HL-60 (cell line): ENCODE results near the gene SYTL2.

Experiments used
- DNase-seq, 2 experiments: peaks; one replicate each; pipeline ENCODE4 v3.0.0-alpha.2; 2010 to 2020; ENCODE audit warnings: low read depth in 1 of 2, low spot score in 1 of 2
- H3K27ac ChIP-seq: fragments of 250-450 bp; sonication (Bioruptor Pico); replicated peaks from 2 replicates; pipeline ENCODE4 v1.5.1; 2020; ENCODE audit warnings: mild to moderate bottlenecking, moderate library complexity
- H3K27me3 ChIP-seq: fragments of 250-450 bp; sonication (Bioruptor Pico); 2 replicates; pipeline ENCODE4 v1.5.1; 2021; ENCODE audit warnings: mild to moderate bottlenecking, moderate library complexity; ENCODE audit not compliant: insufficient read depth, poor library complexity, severe bottlenecking
- H3K4me3 ChIP-seq: replicated peaks from 2 replicates; pipeline ENCODE4 v1.5.1; 2011; ENCODE audit warnings: mild to moderate bottlenecking, control low read depth, low read length; ENCODE audit not compliant: insufficient read depth
- CTCF ChIP-seq: IDR thresholded peaks from one replicate; pipeline ENCODE4 v1.5.1; 2011; ENCODE audit warnings: low read length, control low read depth, inconsistent platforms; ENCODE audit not compliant: insufficient read depth
- GABPA ChIP-seq: IDR thresholded peaks from 2 replicates; pipeline ENCODE4 v1.6.1; 2012; ENCODE audit warnings: low read depth
- POLR2AphosphoS5 ChIP-seq: IDR thresholded peaks from 2 replicates; pipeline ENCODE4 v1.6.1; 2012; ENCODE audit warnings: low read depth
- REST ChIP-seq: IDR thresholded peaks from 2 replicates; pipeline ENCODE4 v1.6.1; 2012; ENCODE audit warnings: low read depth; ENCODE audit not compliant: insufficient replicate concordance
- SPI1 ChIP-seq: IDR thresholded peaks from 2 replicates; pipeline ENCODE4 v1.6.1; 2012; ENCODE audit warnings: low read depth, mild to moderate bottlenecking, borderline replicate concordance

The SYTL2 gene

GRCh38 chr11:85742873-85743275 is 68.1 kb downstream of the SYTL2 start:
- no peak for DNase-seq
- no peaks in the 10 kb centered on the region for H3K27me3 ChIP-seq
- TF ChIP-seq REST = no peak
- TF ChIP-seq CTCF = no peak
- no peak for TF ChIP-seq POLR2AphosphoS5
- TF ChIP-seq GABPA = no peak
- no peak for TF ChIP-seq SPI1
- H3K4me3 ChIP-seq = no peak overlapping the region
- H3K27ac ChIP-seq = no peak overlapping the region

GRCh38 chr11:85742348-85742747 is 68.6 kb downstream of the SYTL2 start:
- no peak for DNase-seq
- TF ChIP-seq SPI1 (no peak), REST (no peak), GABPA (no peak), CTCF (no peak), POLR2AphosphoS5 (no peak)
- Histone ChIP-seq H3K27me3 (no peaks in the 10 kb centered on the region), H3K27ac (no peak overlapping the region), H3K4me3 (no peak overlapping the region)

GRCh38 chr11:85740481-85741400 is 70.2 kb downstream of the SYTL2 start:
- DNase-seq = no peak
- TF ChIP-seq POLR2AphosphoS5 (no peak), REST (no peak), GABPA (no peak), SPI1 (peak; percentile 71; the same call in 1 of the 2 replicates), CTCF (no peak)
- H3K27ac ChIP-seq = no peak overlapping the region
- H3K4me3 ChIP-seq = no peak overlapping the region
- no peaks in the 10 kb centered on the region for H3K27me3 ChIP-seq
